ENCODE results near the gene DEK. TPM values are rescaled to one million over a fixed set of nuclear protein-coding genes. Genes with fewer than 3 reads are reported as not detected.
"Not testable (repeated sequence)": the region's sequence is repeated elsewhere in the genome, so short reads cannot be mapped to it uniquely, and the experiment has no call there.

DEK gene, protein sequence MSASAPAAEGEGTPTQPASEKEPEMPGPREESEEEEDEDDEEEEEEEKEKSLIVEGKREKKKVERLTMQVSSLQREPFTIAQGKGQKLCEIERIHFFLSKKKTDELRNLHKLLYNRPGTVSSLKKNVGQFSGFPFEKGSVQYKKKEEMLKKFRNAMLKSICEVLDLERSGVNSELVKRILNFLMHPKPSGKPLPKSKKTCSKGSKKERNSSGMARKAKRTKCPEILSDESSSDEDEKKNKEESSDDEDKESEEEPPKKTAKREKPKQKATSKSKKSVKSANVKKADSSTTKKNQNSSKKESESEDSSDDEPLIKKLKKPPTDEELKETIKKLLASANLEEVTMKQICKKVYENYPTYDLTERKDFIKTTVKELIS
- 152 TPM for polyA plus RNA-seq (2012; ENCODE audit: insufficient read depth, insufficient read length)

DNA sequence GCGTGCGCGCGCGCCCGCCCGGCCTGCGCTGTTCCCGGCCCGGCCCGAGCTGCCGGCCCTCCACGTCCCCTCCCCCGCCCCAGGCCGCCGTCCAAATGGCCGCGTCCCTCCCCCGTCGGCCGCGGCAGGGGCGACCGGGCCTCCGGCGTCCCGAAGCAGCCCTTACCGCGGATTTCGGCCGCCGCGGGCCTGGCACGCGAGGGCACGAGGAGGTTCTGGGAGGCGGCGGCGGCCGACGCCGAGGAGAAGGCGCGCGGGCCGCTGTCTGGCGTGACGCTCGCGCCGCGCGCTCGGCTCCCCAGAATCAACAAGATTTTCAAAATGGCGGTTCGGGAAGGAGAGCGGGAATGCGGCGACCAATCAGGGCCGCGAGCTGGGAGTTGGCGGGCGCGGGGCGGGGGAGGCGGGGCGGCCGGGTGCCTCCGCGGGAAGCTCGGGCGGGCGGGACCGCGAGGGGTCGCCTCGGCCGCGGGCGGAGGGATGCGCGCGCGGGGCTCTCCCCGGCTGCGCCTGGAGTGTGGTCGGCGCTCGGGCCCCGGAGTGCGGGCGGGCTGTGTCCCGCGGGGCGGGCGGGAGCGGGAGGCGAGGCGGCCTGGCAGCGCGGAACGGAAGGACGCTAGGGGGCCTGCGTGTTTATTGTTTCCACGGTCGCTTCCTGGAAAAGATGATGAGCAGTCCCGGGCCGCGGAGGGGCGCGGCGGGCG is at the start of gene DEK:
Gene DEK (minus strand): TSS at position 312 of the 704 bp plus-strand sequence. CDS start 543 bp downstream, outside the sequence.
- peak within 1 kb of the TSS; percentile 85 for H3K4me3 ChIP-seq (ENCODE audit: low read length)
- peak; percentile 71 for DNase-seq (ENCODE audit: low read depth, low spot score)

DNA sequence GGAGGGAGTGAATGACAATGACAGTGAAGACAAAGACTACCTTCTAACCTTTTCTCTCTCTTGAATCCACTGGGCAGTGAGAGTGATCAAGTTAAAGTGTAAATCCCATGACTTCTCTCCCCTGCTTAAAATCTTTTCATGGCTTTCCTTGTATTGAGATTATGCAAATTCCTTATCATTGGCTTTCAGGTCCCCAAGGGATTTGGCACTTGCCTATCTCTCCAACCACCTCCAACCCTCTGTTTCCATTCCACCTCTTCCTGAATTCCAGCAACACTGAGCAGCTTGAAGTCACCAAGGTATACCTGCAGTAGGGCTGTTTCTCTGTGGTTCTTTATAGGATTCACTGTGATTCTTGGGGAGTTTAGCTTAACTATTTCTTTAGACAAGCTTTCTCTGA is 48.0 kb upstream of the DEK start:
- DNase-seq (ENCODE audit: low read depth, low spot score), result no peak
- H3K4me3 ChIP-seq (ENCODE audit: low read length), result no peak overlapping the region

DNA sequence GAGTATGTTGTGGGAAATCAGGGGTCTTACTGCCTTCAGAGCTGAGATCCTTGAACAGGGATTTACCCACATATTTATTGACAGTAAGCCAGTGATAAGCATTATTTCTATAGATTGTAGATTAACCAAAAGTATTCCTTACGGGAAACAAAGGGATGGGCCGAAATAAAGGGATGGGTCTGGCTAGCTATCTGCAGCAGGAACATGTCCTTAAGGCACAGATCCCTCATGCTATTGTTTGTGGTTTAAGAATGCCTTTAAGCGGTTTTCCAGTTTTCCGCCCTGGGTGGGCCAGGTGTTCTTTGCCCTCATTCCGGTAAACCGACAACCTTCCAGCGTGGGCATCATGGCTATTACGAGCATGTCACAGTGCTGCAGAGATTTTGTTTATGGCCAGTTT is 45.7 kb upstream of the DEK start:
- not testable (repeated sequence) for H3K4me3 ChIP-seq (ENCODE audit: low read length); DNase-seq (ENCODE audit: low read depth, low spot score)

DNA sequence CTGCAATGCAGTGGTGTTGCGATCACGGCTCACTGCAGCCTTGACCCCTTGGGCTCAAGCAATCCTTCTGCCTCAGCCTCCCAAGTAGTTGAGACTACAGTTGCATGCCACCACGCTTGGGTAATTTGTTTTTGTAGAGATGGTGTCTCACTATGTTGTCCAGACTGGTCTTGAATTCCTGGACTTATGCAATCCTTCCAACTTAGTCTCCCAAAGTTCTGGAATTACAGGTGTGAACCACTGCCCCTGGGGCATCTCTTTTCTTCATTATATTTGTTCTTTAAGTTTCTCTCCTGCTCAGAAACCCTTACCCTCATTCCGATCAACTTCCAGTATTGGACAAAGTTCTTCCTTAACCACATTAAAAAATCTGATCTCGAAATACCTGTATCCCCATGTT is 44.7 kb upstream of the DEK start:
- H3K4me3 ChIP-seq (ENCODE audit: low read length), result no peak overlapping the region
- no peak for DNase-seq (ENCODE audit: low read depth, low spot score)

DNA sequence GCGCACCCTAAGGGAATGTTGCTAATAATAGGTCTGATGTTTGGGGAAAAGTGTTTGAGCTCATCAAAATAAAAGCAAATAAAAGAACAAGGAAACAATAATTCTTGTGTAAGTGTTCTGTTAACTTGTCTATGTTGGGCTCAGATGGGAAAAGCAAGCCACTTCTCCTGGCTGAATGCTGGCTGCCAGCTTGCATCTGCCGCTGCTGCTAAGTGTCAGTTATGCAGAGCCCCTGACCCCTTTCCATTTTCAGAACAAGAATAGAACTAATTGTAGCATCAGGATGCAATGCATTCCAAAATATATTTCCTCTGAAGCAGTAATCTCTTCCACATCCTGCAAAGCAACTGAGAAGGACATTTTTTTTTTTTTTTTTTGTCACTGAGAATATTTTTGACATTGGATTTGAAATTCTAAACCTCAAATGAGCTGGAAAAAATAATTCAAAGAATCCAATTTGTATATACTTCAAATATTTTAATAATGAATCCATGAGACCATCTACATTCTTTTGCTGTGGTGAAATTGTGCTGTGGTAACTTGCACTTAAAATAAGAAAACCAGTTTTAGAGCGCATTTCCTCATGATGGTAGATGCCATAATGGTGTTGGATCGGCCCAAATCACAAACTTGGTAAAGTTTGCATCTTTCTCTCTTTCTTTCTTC is 43.9 kb upstream of the DEK start:
- no peak overlapping the region for H3K4me3 ChIP-seq (ENCODE audit: low read length)
- DNase-seq (ENCODE audit: low read depth, low spot score), result no peak

DNA sequence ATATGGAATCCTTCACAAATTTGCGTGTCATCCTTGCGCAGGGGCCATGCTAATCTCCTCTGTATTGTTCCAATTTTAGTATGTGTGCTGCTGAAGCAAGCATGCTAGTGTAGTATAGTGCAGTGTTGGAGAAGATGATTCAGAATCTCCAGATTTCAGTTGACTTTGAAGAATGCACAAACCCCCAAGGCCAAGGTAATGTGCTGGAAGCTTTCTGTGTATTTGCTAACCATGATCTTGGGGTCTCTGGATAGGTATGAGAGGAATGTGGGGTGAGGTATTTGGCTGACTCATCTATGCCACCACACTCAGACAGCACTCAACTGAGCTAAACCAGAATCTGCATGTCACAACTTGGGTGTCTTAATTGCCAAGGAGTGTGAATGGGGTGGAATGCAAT is 42.6 kb upstream of the DEK start:
- DNase-seq (ENCODE audit: low read depth, low spot score), result no peak
- H3K4me3 ChIP-seq (ENCODE audit: low read length), result no peak overlapping the region

DNA sequence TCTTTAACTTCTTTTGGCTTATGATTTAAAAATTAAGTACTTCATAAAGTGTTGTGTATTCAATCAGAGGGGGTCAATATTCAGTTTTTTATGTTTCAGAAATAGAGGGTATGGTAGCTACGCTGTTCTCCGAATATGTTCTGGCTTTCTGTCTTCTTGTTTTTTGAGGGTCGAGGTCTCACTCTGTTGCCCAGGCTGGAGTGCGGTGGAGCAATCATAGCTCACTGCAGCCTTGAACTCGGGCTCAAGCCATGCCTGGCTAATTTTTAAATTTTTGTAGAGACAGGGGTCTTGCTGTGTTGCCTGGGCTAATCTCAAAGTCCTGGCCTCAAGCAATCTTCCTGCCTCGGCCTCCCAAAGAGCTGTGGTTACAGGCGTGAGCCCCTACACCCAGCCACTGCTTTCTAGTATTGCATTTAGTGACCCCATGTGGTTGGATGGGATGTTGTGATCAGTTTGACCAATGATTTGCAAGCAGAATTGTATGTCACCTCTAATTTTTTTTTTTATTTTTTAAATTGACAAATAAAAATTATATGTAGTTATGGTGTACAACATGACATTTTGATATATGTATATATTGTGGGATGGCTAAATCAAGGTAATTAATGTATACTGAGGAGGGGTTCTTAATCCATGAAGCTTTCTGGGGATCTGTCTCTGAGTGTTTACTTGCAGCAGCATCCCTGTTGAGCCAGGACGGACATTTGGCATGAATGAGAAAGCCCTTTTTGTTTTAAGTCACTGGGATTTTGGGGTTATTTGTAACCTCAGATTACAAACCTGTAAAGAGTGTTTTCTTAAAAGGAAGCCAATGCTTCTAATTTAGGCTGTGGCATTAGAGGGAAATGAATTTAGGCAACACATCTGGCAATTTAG is 38.5 kb upstream of the DEK start:
- H3K4me3 ChIP-seq (ENCODE audit: low read length), result no peak overlapping the region
- DNase-seq (ENCODE audit: low read depth, low spot score), result no peak

DNA sequence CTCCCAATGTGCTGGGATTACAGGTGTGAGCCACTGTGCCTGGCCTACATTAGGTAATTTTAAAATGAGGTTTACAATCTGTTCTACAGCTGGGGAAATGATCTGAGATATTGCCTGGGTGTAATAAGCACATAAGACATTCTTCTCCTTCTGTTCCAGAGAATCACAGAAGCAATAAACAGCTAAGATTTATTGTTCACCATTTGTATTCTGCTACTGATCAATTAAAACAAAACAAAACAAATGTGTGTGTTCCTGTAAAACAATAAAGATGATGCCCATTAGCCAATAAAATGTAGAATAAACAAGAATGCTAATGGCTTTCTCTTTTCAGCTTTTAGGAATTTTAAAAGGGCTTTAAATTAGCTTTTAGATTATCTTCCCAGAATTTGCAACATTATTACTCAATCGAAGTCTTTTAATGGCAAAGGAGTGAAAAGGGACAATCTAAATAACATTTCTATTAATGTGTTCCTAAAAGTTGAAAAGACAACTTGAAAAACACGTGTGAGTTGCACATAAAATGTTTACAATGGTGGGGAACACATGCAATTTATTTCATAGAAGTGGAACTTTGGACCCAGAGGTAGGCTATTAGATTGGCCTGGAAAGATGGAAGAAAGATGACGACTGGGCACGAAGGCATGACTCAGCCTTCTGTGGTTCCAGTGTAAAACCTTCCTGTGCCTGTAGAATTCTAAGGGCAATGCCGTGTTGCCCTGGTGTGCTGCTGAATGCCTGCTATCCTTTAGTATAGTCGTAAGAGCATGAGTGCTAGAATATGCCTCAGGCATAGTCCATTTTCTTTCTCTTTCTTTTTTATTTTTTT is 29.0 kb upstream of the DEK start:
- H3K4me3 ChIP-seq (ENCODE audit: low read length), result no peak overlapping the region
- DNase-seq (ENCODE audit: low read depth, low spot score), result no peak

DNA sequence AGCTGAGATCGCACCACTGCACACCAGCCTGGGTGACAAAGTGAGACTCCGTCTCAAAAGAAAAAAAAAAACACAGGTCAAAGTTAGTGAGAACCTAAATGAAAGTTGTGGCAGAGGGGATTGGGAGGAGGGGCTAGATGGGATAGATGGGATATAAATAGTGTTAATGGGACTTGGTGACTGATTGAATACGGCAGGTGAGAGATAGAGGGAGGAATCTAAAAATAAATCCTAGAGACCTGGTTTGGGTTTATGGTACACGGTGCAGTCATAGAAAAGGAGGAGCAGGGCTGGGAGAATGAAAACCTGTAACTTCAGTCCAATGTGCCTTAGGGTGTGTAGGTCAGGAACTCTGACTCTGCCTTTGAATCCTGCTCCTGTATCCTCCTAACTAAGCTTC is 25.0 kb upstream of the DEK start:
- DNase-seq (ENCODE audit: low read depth, low spot score), result no peak
- no peak overlapping the region for H3K4me3 ChIP-seq (ENCODE audit: low read length)

DNA sequence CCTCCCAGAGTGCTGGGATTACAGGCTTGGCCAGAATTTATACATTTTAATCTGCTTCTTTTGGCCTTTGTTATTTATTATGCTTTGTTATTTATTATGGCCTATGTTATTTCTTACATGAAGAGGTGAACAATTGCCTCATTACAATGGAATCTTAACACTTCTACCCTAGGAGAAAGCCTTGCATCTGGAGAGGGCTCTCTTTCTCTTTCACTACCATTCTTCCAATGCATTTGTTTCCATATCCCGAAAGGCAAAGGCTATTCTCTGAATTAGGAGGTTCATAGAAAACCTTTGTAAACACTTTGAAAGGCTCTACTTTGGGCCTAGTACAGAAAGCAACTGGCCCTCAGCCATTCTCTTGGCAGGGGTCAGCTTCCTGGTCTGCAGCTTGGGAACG is 19.9 kb upstream of the DEK start:
- no peak for DNase-seq (ENCODE audit: low read depth, low spot score)
- H3K4me3 ChIP-seq (ENCODE audit: low read length), result no peak overlapping the region

DNA sequence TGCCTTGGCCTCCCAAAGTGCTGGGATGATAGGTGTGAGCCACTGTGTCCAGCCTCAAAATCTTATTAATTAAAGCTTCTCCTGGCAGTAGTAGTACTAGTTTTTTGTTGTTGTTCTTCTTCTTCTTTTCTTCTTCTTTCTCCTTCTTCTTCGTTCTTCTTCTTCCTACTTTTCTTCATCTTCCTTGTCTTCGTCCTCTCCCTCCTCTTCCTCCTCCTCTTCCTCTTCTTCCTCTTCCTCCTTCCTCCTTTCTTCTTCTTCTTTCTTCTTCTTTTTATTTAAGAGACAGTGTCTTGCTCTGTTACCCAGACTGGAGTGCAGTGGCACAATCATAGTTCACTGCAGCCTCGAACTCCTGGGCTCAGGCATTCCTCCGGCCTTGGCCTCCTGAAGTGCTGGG is 17.2 kb upstream of the DEK start:
- H3K4me3 ChIP-seq (ENCODE audit: low read length), result no peak overlapping the region

DNA sequence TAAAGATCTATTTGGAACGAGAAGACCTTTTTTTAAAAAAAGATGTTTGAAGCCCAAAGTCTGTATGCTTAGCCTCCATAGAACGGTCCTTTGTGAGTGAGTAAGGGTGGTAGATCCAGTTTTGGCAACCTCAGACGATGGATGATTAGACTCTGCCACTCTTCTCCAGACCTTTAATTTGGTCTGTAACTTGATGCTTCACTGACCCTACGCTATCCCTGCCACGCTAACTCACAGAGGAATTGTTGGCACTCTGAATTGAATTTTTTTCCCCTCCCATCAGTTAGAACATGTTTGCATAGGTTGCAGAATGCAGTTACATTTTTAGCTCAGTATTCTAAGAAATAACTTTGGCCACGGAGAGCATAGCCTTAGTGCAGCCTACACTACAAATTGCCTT is 15.8 kb upstream of the DEK start:
- H3K4me3 ChIP-seq (ENCODE audit: low read length), result no peak overlapping the region
- DNase-seq (ENCODE audit: low read depth, low spot score), result no peak

More for the DNA sequence above, 17.2 kb upstream of the DEK start:
- no peak for DNase-seq (ENCODE audit: low read depth, low spot score)

DNA sequence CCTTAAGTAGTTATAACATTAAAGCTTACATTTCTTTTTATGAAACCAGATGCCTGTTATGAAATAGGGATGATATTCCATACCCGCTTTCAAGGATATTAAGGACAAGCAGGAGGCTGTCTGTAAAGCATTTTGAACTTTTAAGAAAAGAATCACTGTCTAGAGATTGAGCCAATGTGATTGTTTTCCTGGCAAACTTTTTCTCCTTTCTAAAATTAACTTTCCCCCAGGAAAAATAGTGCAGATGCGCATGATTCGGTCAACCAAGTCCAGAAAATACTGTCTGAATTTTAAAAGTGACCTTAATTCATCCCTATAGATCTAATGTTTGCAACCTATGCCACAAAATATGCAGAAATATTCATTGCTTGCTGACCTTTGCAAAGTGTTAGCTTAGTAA is 15.1 kb upstream of the DEK start:
- no peak overlapping the region for H3K4me3 ChIP-seq (ENCODE audit: low read length)
- no peak for DNase-seq (ENCODE audit: low read depth, low spot score)

DNA sequence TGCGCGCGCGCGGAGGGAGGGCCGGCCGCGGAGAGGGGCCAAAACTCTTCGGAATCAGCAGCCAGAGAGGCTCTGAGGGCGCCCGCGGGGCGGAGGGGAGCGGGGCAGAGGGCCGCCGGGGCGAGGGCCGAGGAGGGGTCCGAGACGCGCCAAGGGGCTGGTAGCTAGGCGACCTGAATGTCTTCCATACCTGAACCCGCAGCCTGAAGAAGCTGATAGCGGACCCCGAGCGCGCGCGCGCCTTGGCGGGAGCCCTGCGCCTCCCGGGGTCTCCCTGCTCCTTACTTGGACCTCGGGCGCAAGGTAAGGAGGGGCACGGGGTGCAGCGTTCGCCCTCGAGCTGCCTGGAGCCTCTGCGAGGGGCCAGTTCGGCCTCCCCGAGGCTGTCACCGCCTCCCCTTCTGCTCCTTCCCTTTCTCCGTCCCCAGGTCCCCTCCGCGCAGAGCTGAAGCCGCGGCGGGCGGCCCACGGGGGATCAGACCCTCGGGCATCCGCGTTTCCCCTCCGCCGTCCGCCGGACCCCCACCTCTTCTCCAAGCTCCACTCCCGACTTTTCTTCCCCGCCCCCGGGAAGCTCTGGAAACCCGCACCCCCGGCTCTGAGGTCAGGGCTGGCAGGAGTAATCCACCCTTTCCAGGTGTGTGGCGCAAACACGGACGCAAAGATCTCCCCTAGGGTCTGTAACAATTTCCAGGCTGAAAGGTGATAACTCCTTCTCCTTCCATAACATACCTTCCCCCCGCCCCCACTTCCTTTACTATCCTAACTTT is 13.1 kb upstream of the DEK start:
- H3K4me3 ChIP-seq (ENCODE audit: low read length), result no peak overlapping the region
- DNase-seq (ENCODE audit: low read depth, low spot score), result no peak

DNA sequence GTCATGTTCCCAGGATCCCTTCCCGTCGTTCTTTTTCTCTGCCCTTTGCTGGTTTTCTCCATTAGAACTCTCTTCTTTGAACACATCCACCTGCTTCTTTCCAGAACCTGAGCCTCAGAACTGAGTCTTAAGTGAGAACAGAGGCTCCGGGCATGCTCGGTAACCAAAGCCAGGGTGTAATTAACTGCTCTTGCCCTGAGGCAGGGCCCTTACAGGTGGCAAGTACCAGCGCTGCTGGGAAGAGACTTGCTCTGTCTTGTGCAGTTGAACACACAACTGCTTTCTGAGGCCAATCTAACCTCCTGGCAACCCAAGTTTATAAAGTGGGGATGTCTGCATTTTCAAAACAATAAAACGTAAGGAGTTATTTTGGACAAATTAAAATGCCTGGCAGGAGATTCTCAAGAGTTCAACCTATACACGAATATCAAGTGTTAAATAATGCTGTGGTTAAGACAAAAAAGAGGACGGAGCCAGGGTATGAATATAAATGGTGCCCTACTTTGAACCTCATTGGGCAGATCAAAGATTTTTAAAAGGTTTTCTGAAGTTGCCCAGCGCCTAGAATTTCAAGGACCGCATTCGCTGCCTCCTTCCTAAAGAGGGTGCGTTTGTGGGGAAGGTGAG is 12.4 kb upstream of the DEK start:
- H3K4me3 ChIP-seq (ENCODE audit: low read length), result no peak overlapping the region
- DNase-seq (ENCODE audit: low read depth, low spot score), result no peak

DNA sequence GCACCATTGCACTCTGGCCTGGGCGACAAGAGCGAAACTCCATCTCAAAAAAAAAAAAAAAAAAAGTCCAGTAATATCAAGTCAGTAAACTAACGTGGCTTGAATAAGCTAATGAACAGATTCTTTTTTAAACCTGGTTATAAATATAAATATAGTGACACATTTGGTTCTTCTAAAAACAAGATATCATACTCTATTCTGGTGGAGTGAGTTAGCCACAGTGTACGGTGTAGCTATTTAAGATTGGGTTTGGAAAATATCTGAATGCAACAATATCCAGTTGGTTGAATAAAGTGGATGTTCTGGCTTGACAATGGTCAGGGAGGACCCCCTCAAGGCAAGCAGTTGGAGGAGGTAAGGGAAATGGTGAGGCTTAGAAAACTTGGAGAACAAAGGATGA is 5.9 kb upstream of the DEK start:
- DNase-seq (ENCODE audit: low read depth, low spot score), result no peak
- H3K4me3 ChIP-seq (ENCODE audit: low read length), result no peak overlapping the region

DNA sequence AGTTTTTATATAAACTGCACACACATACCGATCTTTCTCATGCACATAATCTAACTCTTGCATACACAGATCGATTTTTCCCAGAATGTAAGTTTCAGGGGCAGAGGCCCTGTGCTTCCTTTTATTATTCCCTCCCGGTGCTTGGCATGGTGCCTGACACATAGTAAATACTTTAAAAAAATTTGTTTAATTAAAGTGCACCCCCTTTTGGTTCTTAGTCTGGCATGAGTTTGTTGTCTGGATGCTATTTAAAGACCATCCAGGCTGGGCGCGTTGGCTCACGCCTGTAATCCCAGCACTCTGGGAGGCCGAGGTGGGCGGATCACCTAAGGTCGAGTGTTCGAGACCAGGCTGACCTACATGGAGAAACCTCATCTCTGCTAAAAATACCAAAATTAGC is 5.4 kb upstream of the DEK start:
- no peak overlapping the region for H3K4me3 ChIP-seq (ENCODE audit: low read length)
- no peak for DNase-seq (ENCODE audit: low read depth, low spot score)

Data from Jurkat, Clone E6-1 (cell line).